Gastroesophageal sphincter (tissue), 4 donors: ENCODE data around the gene TCP10L. TPM values are rescaled to one million over a fixed set of nuclear protein-coding genes. Genes with fewer than 3 reads are reported as not detected.
"Not testable (repeated sequence)": the region's sequence is repeated elsewhere in the genome, so short reads cannot be mapped to it uniquely, and the experiment has no call there.

Experiments
- ATAC-seq: fragments of 150-250 bp; one replicate; pipeline ENCODE4 v1.9.1; 2016; ENCODE audit warnings: mild to moderate bottlenecking, moderate library complexity
- H3K27ac ChIP-seq, 4 donors: fragments of 200-600 bp; sonication (generic) in 3 of 4; 1 replicate in 3 of 4; 2 replicates in 1 of 4; pipeline ENCODE4 v1.5.1; 2016 to 2019
- H3K27me3 ChIP-seq: fragments of 200-600 bp; sonication (generic); one replicate; pipeline ENCODE4 v1.5.1; 2019
- H3K36me3 ChIP-seq, 2 donors: fragments of 200-600 bp; sonication (generic); one replicate each; pipeline ENCODE4 v1.5.1; 2019; ENCODE audit warnings: control low read depth in 1 of 2
- H3K4me1 ChIP-seq, 3 donors: fragments of 200-600 bp; sonication (generic); 1 replicate in 2 of 3; 2 replicates in 1 of 3; pipeline ENCODE4 v1.5.1; 2016 to 2019; ENCODE audit warnings: control low read depth in 2 of 3
- H3K4me3 ChIP-seq, 2 donors: fragments of 200-600 bp; sonication (generic); one replicate each; pipeline ENCODE4 v1.5.1; 2019; ENCODE audit warnings: mild to moderate bottlenecking in 1 of 2, moderate library complexity in 1 of 2
- H3K9me3 ChIP-seq, 3 donors: fragments of 200-600 bp; sonication (generic); one replicate each; pipeline ENCODE4 v1.5.1; 2017 to 2019; ENCODE audit warnings: control low read depth in 2 of 3
- EP300 ChIP-seq: sonication (generic); formaldehyde crosslinking; IDR thresholded peaks from one replicate; pipeline ENCODE4 v1.6.1; 2017; ENCODE audit warnings: antibody characterized with exemption, mild to moderate bottlenecking
- POLR2A ChIP-seq, 2 donors: fragments of 450-650 bp; IDR thresholded peaks; one replicate each; pipeline ENCODE4 v1.6.1; 2017; ENCODE audit warnings: antibody characterized with exemption in 2 of 2, mild to moderate bottlenecking in 2 of 2, moderate library complexity in 1 of 2
- POLR2AphosphoS5 ChIP-seq: sonication (generic); formaldehyde crosslinking; IDR thresholded peaks from one replicate; pipeline ENCODE4 v1.6.1; 2017; ENCODE audit warnings: antibody characterized with exemption
- WGBS, 2 donors: methylation state at CpG; one replicate each; pipeline ENCODE4 v1.1.5; 2018; ENCODE audit warnings: low coverage in 1 of 2; 5-methylcytosine and 5-hydroxymethylcytosine counted together
- total RNA-seq, 4 donors: library from RNA; depleted of rRNA; stranded (reverse); fragments of >200 nt; gene quantifications; one replicate each; pipeline ENCODE4 v1.1.0, GENCODE V29; 2016
- TF ChIP-seq, protein P1 (sequence below), 4 experiments: fragments of 200-600 bp in 2 of 4; fragments of 450-650 bp in 2 of 4; sonication (generic) in 1 of 4; IDR thresholded peaks; one replicate each; pipeline ENCODE4 v1.5.1; 2017 to 2019; ENCODE audit warnings: antibody characterized with exemption in 4 of 4, mild to moderate bottlenecking in 2 of 4, moderate library complexity in 2 of 4

The TCP10L gene
- total RNA-seq, 4 donors from 2014 or later: 1.6 to 2.7 TPM; not detected in 2

DNA sequence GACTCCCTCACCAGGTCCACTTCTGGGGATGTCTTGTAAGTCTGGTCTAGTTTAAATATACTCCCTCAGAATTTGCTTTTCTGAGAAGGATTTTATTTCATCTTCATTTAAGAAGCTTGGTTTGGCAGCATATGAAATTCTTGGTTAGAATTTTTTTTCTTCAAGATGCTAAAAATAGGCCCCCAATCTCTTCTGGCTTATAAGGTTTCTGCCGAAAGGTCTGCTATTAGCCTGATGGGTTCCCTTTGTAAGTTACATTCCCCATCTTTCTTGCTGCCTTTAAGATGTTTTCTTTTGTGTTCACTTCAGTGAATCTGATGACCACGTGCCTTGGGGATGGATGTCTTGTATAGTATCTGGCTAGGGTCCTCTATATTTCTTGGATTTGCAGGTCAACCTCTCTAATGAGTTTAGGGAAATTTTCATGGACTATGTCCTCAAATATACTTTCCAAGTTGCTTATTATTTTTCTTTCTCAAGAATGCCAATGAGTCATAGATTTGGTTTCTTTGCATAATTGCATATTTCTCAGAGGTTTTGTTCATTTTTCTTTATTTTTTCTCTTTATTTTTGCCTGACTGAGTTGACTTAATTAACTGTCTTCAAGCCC lies 19.4 kb downstream of the TCP10L start:
- Histone ChIP-seq H3K4me1 (peaks cover 0 to 29% (median 0%) of the 10 kb centered on the region in 3 donors), H3K27ac (no peak overlapping the region), H3K27me3 (no peaks in the 10 kb centered on the region), H3K4me3 (no peak overlapping the region), H3K9me3 (peaks cover 0 to 7% (median 0%) of the 10 kb centered on the region in 3 donors), H3K36me3 (no peaks in the 10 kb centered on the region)
- 75 to 89% methylated on average over 2 of the region's 2 CpGs for WGBS, 2 donors
- no peak for ATAC-seq
- TF ChIP-seq EP300 (no peak), POLR2AphosphoS5 (no peak), POLR2A (IDR thresholded peaks at IDR 0.05) (no peak)
- TF ChIP-seq, protein P1, sequence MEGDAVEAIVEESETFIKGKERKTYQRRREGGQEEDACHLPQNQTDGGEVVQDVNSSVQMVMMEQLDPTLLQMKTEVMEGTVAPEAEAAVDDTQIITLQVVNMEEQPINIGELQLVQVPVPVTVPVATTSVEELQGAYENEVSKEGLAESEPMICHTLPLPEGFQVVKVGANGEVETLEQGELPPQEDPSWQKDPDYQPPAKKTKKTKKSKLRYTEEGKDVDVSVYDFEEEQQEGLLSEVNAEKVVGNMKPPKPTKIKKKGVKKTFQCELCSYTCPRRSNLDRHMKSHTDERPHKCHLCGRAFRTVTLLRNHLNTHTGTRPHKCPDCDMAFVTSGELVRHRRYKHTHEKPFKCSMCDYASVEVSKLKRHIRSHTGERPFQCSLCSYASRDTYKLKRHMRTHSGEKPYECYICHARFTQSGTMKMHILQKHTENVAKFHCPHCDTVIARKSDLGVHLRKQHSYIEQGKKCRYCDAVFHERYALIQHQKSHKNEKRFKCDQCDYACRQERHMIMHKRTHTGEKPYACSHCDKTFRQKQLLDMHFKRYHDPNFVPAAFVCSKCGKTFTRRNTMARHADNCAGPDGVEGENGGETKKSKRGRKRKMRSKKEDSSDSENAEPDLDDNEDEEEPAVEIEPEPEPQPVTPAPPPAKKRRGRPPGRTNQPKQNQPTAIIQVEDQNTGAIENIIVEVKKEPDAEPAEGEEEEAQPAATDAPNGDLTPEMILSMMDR (IDR thresholded peaks at IDR 0.05): no peak

DNA sequence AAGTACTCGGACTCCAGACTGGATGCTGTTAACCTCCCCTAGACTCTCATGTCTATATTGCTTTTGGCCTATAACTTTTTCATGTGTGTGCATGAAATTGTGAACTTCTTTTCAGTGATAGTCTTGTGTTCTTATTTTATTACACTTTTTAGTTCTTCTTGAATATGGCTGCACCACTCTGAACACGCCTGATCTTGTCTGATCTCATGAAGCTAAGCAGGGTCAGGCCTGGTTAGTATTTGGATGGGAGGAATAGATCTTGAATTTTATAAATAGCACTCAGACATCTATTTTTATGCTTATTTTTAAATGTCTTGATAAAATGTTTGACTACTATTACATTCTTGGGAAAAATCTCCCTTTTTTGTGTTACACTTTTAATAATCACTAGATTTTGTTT lies 22.4 kb downstream of the TCP10L start:
- Histone ChIP-seq H3K27me3 (no peaks in the 10 kb centered on the region), H3K4me3 (no peak overlapping the region), H3K27ac (peak overlapping the region in 2 of 4 donors; percentile 66 to 76), H3K36me3 (no peaks in the 10 kb centered on the region), H3K4me1 (peaks cover 0 to 13% (median 0%) of the 10 kb centered on the region in 3 donors), H3K9me3 (peaks cover 0 to 7% (median 0%) of the 10 kb centered on the region in 3 donors)
- WGBS, 2 donors: 61 to 86% methylated on average over 2 of the region's 2 CpGs
- TF ChIP-seq, protein P1 (IDR thresholded peaks at IDR 0.05): no peak
- no peak for TF ChIP-seq POLR2AphosphoS5
- TF ChIP-seq POLR2A (IDR thresholded peaks at IDR 0.05): no peak
- TF ChIP-seq EP300: no peak
- no peak for ATAC-seq

DNA sequence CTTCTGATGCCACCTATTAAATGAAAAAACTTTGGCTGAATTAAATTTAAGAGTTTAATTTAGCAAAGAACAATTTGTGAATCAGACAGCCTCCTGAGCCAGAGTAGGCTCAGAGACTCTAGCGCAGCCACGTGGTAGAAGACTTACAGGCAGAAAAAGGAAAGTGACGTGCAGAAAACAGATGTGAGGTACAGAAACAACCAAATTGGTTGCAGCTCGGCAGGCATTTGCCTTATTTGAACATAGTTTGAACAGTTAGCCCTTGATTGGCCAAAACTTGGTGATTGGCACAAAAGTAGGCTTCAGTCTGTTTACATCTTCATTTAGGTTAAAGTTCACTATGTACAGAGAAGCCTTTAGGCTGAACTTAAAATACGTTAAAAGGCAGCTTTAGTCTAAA lies 22.9 kb downstream of the TCP10L start:
- Histone ChIP-seq H3K27ac (peak overlapping the region in 3 of 4 donors; percentile 66 to 76 (median 67)), H3K4me1 (peaks cover 0 to 13% (median 0%) of the 10 kb centered on the region in 3 donors), H3K36me3 (no peaks in the 10 kb centered on the region), H3K4me3 (no peak overlapping the region), H3K27me3 (no peaks in the 10 kb centered on the region), H3K9me3 (peaks cover 0 to 7% (median 0%) of the 10 kb centered on the region in 3 donors)
- peak; percentile 75 for ATAC-seq
- TF ChIP-seq EP300 (no peak), POLR2A (IDR thresholded peaks at IDR 0.05) (no peak), POLR2AphosphoS5 (peak; percentile 9)
- TF ChIP-seq, protein P1 (IDR thresholded peaks at IDR 0.05): peak in 3 of 4 experiments; percentile 29 to 54 (median 30)
- WGBS, 2 donors: 30 to 79% methylated on average over 5 of the region's 5 CpGs

DNA sequence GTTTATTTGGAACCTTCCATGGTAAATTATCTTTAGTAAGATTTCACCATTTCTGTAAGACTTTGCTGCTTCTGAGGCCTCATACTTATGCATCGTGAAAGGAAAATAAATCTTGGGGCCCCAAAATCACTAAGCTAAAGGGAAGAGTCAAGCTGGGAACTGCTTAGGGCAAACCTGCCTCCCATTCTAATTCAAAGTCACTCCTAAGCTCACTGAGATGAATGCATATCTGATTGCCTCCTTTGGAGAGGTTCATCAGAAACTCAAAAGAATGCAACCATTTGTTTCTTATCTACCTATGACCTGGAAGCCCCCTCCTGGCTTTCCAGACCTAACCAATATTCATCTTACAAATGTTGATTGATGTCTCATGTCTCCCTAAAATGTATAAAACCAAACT lies 23.8 kb downstream of the TCP10L start:
- peak overlapping the region in 1 of 4 donors; percentile 76 for H3K27ac ChIP-seq
- 67% methylated on average over 1 of the region's 1 CpG; no CpG with 5 or more reads in 1 of the 2 donors for WGBS, 2 donors

DNA sequence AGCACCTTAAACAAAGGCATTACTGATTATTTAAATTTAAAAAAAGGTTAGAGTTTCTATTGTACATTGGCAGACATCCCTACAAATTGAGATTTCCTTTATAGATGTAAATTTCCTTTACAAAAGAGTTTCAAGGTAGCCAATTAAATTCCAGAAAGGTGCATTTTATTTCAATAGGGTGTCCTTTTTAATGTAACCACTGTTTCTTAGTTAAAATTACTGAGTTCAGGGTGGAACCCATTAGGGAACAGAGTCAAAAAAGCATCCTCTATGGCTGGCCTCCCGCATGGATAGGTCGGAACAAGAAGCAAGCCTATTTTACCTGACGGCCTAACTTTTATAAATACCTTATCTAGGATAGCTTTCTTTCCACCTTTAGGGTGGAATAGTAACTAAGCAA lies 24.4 kb downstream of the TCP10L start:
- Histone ChIP-seq H3K27me3 (no peaks in the 10 kb centered on the region), H3K4me3 (no peak overlapping the region), H3K4me1 (peaks cover 0 to 13% (median 0%) of the 10 kb centered on the region in 3 donors), H3K9me3 (peaks cover 0 to 7% (median 0%) of the 10 kb centered on the region in 3 donors), H3K36me3 (no peaks in the 10 kb centered on the region), H3K27ac (no peak overlapping the region)
- ATAC-seq: no peak
- TF ChIP-seq POLR2AphosphoS5 (no peak), POLR2A (IDR thresholded peaks at IDR 0.05) (no peak), EP300 (no peak)
- TF ChIP-seq, protein P1 (IDR thresholded peaks at IDR 0.05): no peak
- 93 to 96% methylated on average over 3 of the region's 3 CpGs for WGBS, 2 donors

More for the DNA sequence above, 23.8 kb downstream of the TCP10L start:
- not testable (repeated sequence) for H3K9me3 ChIP-seq, H3K4me3 ChIP-seq, H3K36me3 ChIP-seq, H3K27me3 ChIP-seq, ATAC-seq
- H3K4me1 ChIP-seq: peaks cover 0 to 13% (median 0%) of the 10 kb centered on the region in 3 donors
